22Rv1 (cell line): ENCODE data around the gene SERPINH1.

Experiments used
- ZFX ChIP-seq: fragments of 450-650 bp; IDR thresholded peaks from 2 replicates; pipeline ENCODE4 v1.6.1; 2017; ENCODE audit warnings: antibody characterized with exemption, borderline replicate concordance
- TF ChIP-seq, protein P1 (sequence below): fragments of 450-650 bp; IDR thresholded peaks from 2 replicates; pipeline ENCODE4 v1.5.1; 2017; ENCODE audit warnings: mild to moderate bottlenecking

DNA sequence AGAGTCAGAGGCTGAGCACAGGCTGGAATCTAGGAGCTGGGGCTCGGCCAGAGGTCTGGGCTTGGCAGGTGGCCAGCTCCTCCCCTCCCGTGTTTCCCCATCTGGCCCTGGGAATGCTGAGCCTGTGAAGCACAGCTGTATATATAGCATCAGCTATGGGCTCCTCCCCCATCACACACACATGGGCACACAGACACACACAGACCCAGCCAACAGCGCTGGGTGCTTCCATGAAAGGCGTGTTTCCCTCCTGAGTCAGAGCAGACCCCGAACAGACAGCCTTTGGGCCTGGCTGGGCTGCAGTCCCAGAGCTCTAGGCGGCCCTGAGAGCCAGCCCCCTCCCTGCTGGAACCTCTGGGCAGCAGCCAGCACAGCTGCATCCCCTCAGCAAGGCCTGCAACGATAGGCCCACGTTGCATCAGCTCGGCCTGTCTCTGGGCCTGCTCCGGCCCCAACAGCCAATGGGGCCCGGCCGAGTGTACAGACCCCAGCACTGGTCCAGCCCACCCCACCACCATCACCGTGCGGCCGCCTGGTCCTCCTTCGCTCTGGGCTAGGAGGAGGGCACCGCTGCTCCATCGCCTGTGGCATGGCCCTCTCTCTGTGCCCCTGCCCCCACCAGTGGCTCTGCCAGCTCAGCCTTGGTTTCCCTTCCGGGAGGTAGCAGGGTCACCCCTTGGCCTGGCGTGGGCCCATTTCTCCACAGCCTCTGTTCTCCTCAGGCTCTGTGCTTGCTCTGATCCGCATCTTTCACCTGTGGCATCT, 7.6 kb upstream of the SERPINH1 start:
- TF ChIP-seq, protein P1, sequence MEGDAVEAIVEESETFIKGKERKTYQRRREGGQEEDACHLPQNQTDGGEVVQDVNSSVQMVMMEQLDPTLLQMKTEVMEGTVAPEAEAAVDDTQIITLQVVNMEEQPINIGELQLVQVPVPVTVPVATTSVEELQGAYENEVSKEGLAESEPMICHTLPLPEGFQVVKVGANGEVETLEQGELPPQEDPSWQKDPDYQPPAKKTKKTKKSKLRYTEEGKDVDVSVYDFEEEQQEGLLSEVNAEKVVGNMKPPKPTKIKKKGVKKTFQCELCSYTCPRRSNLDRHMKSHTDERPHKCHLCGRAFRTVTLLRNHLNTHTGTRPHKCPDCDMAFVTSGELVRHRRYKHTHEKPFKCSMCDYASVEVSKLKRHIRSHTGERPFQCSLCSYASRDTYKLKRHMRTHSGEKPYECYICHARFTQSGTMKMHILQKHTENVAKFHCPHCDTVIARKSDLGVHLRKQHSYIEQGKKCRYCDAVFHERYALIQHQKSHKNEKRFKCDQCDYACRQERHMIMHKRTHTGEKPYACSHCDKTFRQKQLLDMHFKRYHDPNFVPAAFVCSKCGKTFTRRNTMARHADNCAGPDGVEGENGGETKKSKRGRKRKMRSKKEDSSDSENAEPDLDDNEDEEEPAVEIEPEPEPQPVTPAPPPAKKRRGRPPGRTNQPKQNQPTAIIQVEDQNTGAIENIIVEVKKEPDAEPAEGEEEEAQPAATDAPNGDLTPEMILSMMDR = no peak
- no peak for TF ChIP-seq ZFX
